Endothelial cell of umbilical vein (primary cell): ENCODE data around the gene TSC22D3. TPM values are rescaled to one million over a fixed set of nuclear protein-coding genes. Genes with fewer than 3 reads are reported as not detected.

Experiments
- BruUV-seq: library from RNA; stranded (reverse); fragments of 400-500 nt; replicated peaks from 2 replicates; lab custom pipeline; 2021; lab: Mats Ljungman, UMichigan
- CTCF ChIA-PET: fragments of 300-600, 350-600 bp; sonication (Branson Sonifier 250); formaldehyde crosslinking; loops from one replicate; lab custom pipeline; 2021; ENCODE audit warnings: antibody characterized with exemption, inconsistent platforms; lab: Charles Lee
- POLR2A ChIA-PET: fragments of 300-600, 350-600 bp; sonication (Branson Sonifier 250); formaldehyde crosslinking; loops from one replicate; lab custom pipeline; 2021; ENCODE audit warnings: antibody characterized with exemption, inconsistent platforms; lab: Charles Lee
- DNase-seq: peaks from one replicate; pipeline ENCODE4 v3.0.0-alpha.2; 2011; ENCODE audit warnings: low read depth, low spot score
- FAIRE-seq: peaks from 2 replicates; lab custom pipeline; 2011; peaks lifted over from hg19 to GRCh38; lab: Jason Lieb, UNC
- H2AFZ ChIP-seq: 2 replicates; pipeline ENCODE4 v1.6.0; 2012; ENCODE audit warnings: low read depth, low read length, control low read depth, inconsistent platforms
- H3K27ac ChIP-seq: 2 replicates; pipeline ENCODE4 v1.5.1; 2011; ENCODE audit warnings: low read depth, mild to moderate bottlenecking, control low read depth, low read length, moderate library complexity; ENCODE audit not compliant: insufficient read depth
- H3K27me3 ChIP-seq, 2 experiments: 2 replicates each; pipeline versions ENCODE4 v1.6.0 to v1.6.1; 2011; ENCODE audit warnings: low read length in 2 of 2, mixed read lengths in 1 of 2; ENCODE audit not compliant: control insufficient read depth in 2 of 2, insufficient read depth in 2 of 2
- H3K36me3 ChIP-seq, 2 experiments: 2 replicates in 1 of 2; 3 replicates in 1 of 2; pipeline ENCODE4 v1.5.1; 2011; ENCODE audit warnings: low read length in 2 of 2, mild to moderate bottlenecking in 1 of 2, moderate library complexity in 1 of 2; ENCODE audit not compliant: control insufficient read depth in 2 of 2, insufficient read depth in 2 of 2; ENCODE audit errors: extremely low read depth in 1 of 2
- H3K4me1 ChIP-seq: 3 replicates; pipeline ENCODE4 v1.5.1; 2011; ENCODE audit warnings: mild to moderate bottlenecking, low read length; ENCODE audit not compliant: control insufficient read depth, insufficient read depth; ENCODE audit errors: extremely low read depth
- H3K4me2 ChIP-seq: 2 replicates; pipeline ENCODE4 v1.6.1; 2011; ENCODE audit warnings: low read length, control low read depth, mixed read lengths; ENCODE audit not compliant: insufficient read depth
- H3K4me3 ChIP-seq, 3 experiments: fragments of 200-600 bp in 1 of 3; sonication (generic), shearing (Covaris generic) in 1 of 3; replicated peaks in 1 of 3; 2 replicates each; pipeline ENCODE4 v1.5.1; 2011 to 2016; ENCODE audit warnings: control low read depth in 3 of 3, low read length in 3 of 3, mild to moderate bottlenecking in 2 of 3, inconsistent platforms in 1 of 3, low read depth in 1 of 3, moderate library complexity in 1 of 3; ENCODE audit not compliant: insufficient read depth in 1 of 3
- H3K79me2 ChIP-seq: 2 replicates; pipeline ENCODE4 v1.6.0; 2012; ENCODE audit warnings: low read length, inconsistent platforms; ENCODE audit not compliant: control insufficient read depth, insufficient read depth
- H3K9ac ChIP-seq: replicated peaks from 2 replicates; pipeline ENCODE3; 2011; ENCODE audit warnings: low read length, control low read depth; ENCODE audit not compliant: insufficient read depth; ENCODE audit errors: extremely low read depth
- H3K9me1 ChIP-seq: replicated peaks from 3 replicates; pipeline ENCODE4 v1.6.0; 2011; ENCODE audit warnings: mild to moderate bottlenecking, low read length; ENCODE audit not compliant: control insufficient read depth, insufficient read depth; ENCODE audit errors: extremely low read depth
- H3K9me3 ChIP-seq: replicated peaks from 2 replicates; pipeline ENCODE4 v1.5.1; 2012; ENCODE audit warnings: low read length, inconsistent platforms; ENCODE audit not compliant: control insufficient read depth, insufficient read depth
- H4K20me1 ChIP-seq: replicated peaks from 2 replicates; pipeline ENCODE3; 2011; ENCODE audit warnings: mild to moderate bottlenecking, low read length; ENCODE audit not compliant: control insufficient read depth, insufficient read depth; ENCODE audit errors: extremely low read depth
- CTCF ChIP-seq, 2 donors: IDR thresholded peaks; 1 replicate in 1 of 2; 2 replicates in 1 of 2; pipeline ENCODE4 v1.5.1; 2011; ENCODE audit warnings: low read length in 2 of 2, mild to moderate bottlenecking in 2 of 2, moderate library complexity in 2 of 2, control low read depth in 1 of 2, inconsistent platforms in 1 of 2, low read depth in 1 of 2; ENCODE audit not compliant: insufficient read depth in 1 of 2; ENCODE audit errors: extremely low read depth in 1 of 2
- EZH2 ChIP-seq: IDR thresholded peaks from 2 replicates; pipeline ENCODE4 v1.6.1; 2012; ENCODE audit warnings: borderline replicate concordance, low read depth, mild to moderate bottlenecking, moderate library complexity, low read length, inconsistent platforms; ENCODE audit not compliant: severe bottlenecking
- FOS ChIP-seq: IDR thresholded peaks from 2 replicates; pipeline ENCODE4 v1.6.1; 2011; ENCODE audit warnings: mild to moderate bottlenecking, low read length, moderate library complexity, borderline replicate concordance; ENCODE audit not compliant: insufficient read depth
- GATA2 ChIP-seq: IDR thresholded peaks from 2 replicates; pipeline ENCODE4 v1.7.0; 2011; ENCODE audit warnings: low read depth, mild to moderate bottlenecking, moderate library complexity, mixed read lengths, low read length; ENCODE audit not compliant: insufficient read length, insufficient read depth
- JUN ChIP-seq: IDR thresholded peaks from 2 replicates; pipeline ENCODE4 v1.6.1; 2011; ENCODE audit warnings: borderline replicate concordance, low read depth; ENCODE audit not compliant: insufficient read length, insufficient read depth
- MAX ChIP-seq: IDR thresholded peaks from 2 replicates; pipeline ENCODE4 v1.6.1; 2011; ENCODE audit not compliant: insufficient read depth, insufficient read length
- MYC ChIP-seq: IDR thresholded peaks from one replicate; pipeline ENCODE4 v1.6.1; 2011; ENCODE audit warnings: mild to moderate bottlenecking, low read depth, low read length
- POLR2A ChIP-seq: IDR thresholded peaks from 2 replicates; pipeline ENCODE4 v1.6.1; 2012; ENCODE audit warnings: low read depth, mild to moderate bottlenecking, control low read depth, low read length
- POLR2AphosphoS5 ChIP-seq: IDR thresholded peaks from 2 replicates; pipeline ENCODE4 v1.6.1; 2012; ENCODE audit warnings: low read depth, mild to moderate bottlenecking, control low read depth, low read length, moderate library complexity; ENCODE audit not compliant: insufficient read depth
- dilution Hi-C: fragments of 300-500 bp; cut with MboI; formaldehyde crosslinking; loops from one replicate; pipeline ENCODE4 v1.15.0; 2019; ENCODE audit warnings: low sequenced_read_pairs; ENCODE audit not compliant: extremely low pct_ligation_motif_present
- intact Hi-C: fragments of 100-400 bp; cut with micrococcal nuclease; formaldehyde crosslinking; loops from one replicate; pipeline ENCODE4 v1.10.0; 2022
- polyA plus RNA-seq, 4 experiments: library from polyadenylated mRNA; depleted of rRNA in 3 of 4; stranded (reverse) in 3 of 4; unstranded in 1 of 4; fragments of >200 nt; gene quantifications; 2 replicates each; pipeline versions ENCODE4 v1.2.1 to v1.2.3, GENCODE V29; 2011 to 2012; ENCODE audit warnings: missing spikeins in 1 of 4
- total RNA-seq: library from RNA; stranded (reverse); gene quantifications from 2 replicates; pipeline ENCODE4 v1.2.3, GENCODE V29; 2021

TSC22D3 gene
- total and polyA plus RNA-seq, 2 donors (not counting 3 experiments of a cell fraction or from before 2014, with no cell fraction given): 21.1 to 37.4 TPM

DNA sequence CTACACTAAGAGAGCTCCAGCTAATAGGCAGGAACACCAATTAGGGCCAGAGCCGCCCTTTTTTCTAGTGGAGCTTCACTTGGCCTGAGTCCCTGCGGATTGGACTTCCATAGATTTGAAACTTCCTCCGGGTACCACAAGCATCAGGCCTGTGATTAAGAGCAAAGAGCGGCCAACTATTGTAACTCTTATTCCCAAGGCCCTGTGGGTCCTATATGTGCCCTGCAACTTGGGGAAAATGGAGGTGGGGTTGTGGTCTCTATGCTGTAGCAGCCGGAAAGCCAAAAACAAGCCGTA, 1.9 kb upstream of the TSC22D3 start, which contains the start of gene NCBP2L:
TSS of gene NCBP2L (plus strand) at position 198 of the 297 bp plus-strand sequence. CDS start 16,488 bp downstream, outside the sequence.
- DNase-seq (no peak), FAIRE-seq (no peak)
- Histone ChIP-seq H3K36me3 (no peaks in the 10 kb centered on the region), H3K27me3 (no peaks in the 10 kb centered on the region), H3K9me1 (no peaks in the 10 kb centered on the region), H3K27ac (no peak within 1 kb of the TSS), H2AFZ (peak within 1 kb of the TSS; percentile 96), H3K4me1 (peaks cover 10% of the 10 kb centered on the region), H3K79me2 (no peaks in the 10 kb centered on the region), H3K9me3 (no peaks in the 10 kb centered on the region), H4K20me1 (no peaks in the 10 kb centered on the region), H3K9ac (no peak within 1 kb of the TSS), H3K4me2 (peak within 1 kb of the TSS; percentile 80), H3K4me3 (peak within 1 kb of the TSS in 2 of 3 experiments; percentile 45 to 53)
- no peak for TF ChIP-seq CTCF (IDR thresholded peaks at IDR 0.05; ENCODE audit: extremely low read depth in 1 of 2, insufficient read depth in 1 of 2, low read depth in 1 of 2, low read length in 2 of 2)
- no peak for TF ChIP-seq MAX
- no peak for TF ChIP-seq MYC
- no peak for TF ChIP-seq GATA2
- no peak for TF ChIP-seq FOS
- TF ChIP-seq POLR2AphosphoS5: no peak
- no peak for TF ChIP-seq POLR2A
- TF ChIP-seq EZH2: no peak
- TF ChIP-seq JUN: no peak
- dilution Hi-C loops (no loop called here), intact Hi-C loops (loop anchor here (1.0 to 5.0 kb wide), 12 partner anchors 45 to 880 kb away; no protein-coding TSS in a partner anchor)
- no TSS peak for BruUV-seq
- POLR2A ChIA-PET: interaction anchor here (1.6 kb wide), 1 partner anchor 36 kb away, joined by 5 read pairs; no protein-coding TSS in a partner anchor
- CTCF ChIA-PET: interaction anchor here (0.6 to 4.7 kb wide), 53 partner anchors 9 to 883 kb away, joined by 3 to 109 read pairs (median 4); partner anchors contain the start of genes MID2 and PRPS1
